ENCODE data around the gene SDK2.

Gene SDK2

DNA sequence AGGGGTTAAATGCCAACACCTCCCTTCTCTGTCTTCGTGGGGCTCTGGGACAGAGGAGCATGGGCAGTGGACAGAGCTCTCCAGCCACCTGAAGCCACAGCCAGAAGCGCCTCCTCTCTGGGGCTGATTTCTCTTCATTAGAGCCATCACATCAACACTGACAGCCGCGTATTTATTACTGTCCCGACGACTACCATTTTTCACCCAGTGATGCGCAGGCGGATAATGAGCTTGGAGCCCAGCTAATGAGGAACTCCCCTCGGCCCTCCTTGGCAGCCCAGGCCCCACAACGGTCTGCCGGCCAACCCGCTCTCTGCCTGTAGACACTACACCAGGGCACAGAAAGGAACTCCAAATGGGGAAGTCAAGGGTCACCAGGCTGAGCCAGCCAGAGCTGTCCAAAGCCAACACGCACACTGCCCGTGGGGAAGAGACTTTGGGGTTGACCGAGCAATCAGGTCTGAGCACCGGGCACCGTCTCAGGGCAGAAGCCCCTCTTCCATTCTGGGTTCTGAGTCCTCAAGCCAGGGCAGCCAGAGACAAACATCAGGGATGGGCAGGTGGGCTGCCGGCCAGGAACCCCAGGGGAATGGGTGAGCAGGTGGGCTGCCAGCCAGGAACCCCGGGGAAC, 13.2 kb downstream of the SDK2 start:
- DNase-seq (ENCODE audit: low read depth), result no peak

DNA sequence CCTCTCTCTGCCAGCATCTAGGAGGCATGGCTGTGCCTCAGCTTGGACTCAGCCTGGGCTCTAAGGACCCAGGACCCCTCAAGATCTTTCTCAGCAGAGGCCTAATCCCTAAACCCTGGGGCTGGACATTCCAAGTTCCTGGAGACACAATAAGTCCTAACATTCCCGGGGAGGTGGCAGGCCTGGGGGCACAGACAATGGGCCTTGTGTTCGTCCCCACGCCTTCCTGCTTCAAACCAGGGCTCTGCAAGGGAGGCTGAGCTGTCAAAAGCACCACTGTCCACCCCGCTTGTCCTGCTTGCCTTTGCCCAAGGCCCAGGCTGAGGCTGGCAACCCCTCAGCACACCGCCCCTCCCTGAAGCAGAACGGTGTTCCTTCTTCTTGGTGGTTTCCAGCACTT, 13.7 kb downstream of the SDK2 start:
- DNase-seq (ENCODE audit: low read depth), result no peak

DNA sequence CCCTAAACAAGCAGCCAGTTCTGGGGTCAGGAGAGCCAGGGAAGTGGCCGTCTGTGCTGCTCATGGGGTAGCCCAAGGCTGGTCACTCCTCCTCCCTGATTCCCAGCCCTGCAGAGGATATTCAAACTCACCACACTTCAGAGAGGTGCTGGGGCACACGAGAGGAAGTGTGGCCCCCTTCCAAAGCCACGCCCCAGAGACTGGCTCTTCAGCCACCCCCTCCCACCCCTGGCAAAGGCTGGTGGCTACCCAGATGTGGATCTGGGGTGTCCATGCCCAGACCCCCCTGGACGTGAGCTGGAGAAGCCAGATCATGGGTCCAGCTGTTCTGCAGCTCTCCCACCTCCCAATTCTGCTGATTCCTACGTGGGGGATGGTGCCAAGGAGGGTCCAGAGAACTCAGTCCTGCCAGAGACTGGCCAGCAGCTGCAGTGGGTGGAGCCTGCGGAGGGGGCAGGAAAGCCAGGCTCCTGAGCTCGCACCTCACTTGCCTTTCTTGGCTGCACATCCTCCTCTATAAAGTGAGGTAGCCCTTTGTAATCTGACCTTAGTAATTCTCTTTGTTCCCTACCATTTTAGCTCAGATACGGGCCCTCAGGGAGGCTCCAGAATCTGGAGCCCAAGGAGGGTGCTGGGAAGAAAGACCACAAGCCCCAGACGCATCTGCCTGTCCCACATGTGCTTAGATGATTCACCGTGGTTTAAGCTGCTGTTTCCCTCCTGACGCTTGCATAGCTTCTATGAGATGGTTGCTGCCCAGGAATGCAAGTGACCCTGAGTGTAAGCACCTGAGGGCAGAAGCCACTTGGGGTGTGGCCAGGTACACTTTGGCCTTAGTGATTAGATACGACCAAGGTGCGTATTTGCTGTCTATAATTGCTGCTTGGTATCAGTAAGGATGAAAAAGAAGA, 15.3 kb downstream of the SDK2 start:
- no peak for DNase-seq (ENCODE audit: low read depth)

GRCh38 chr17:73625991-73626673, 18.1 kb downstream of the SDK2 start:
- no peak for DNase-seq (ENCODE audit: low read depth)

- no peak for DNase-seq (ENCODE audit: low read depth)
Measured at GRCh38 chr17:73625006-73625405, 19.2 kb downstream of the SDK2 start.

- no peak for DNase-seq (ENCODE audit: low read depth)
Measured at GRCh38 chr17:73624496-73624988, 19.7 kb downstream of the SDK2 start.

- DNase-seq (ENCODE audit: low read depth), result no peak
Measured at GRCh38 chr17:73623818-73624217, 20.4 kb downstream of the SDK2 start.

- no peak for DNase-seq (ENCODE audit: low read depth)
Measured at GRCh38 chr17:73623247-73623646, 21.0 kb downstream of the SDK2 start.

GRCh38 chr17:73622381-73622780, 21.9 kb downstream of the SDK2 start:
- DNase-seq (ENCODE audit: low read depth), result no peak

GRCh38 chr17:73621685-73622084, 22.6 kb downstream of the SDK2 start:
- no peak for DNase-seq (ENCODE audit: low read depth)

DNA sequence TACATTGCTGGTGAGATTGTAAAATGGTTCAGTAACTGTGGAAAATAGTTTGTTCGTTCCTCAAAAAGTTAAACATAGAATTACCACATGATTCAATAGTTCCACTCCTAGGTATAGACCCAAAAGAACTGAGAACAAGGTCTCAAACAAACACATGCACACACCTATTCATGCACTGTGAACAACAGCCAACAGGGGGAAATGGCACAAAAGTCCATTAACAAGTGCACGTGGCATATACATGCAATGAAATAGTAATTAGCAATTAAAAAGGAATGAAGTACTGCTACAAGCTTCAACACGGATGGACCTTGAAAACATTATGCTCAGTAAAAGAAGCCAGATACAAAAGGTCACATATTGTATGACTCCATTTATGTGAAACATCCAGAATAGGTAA, 23.8 kb downstream of the SDK2 start:
- no peak for DNase-seq (ENCODE audit: low read depth)

DNA sequence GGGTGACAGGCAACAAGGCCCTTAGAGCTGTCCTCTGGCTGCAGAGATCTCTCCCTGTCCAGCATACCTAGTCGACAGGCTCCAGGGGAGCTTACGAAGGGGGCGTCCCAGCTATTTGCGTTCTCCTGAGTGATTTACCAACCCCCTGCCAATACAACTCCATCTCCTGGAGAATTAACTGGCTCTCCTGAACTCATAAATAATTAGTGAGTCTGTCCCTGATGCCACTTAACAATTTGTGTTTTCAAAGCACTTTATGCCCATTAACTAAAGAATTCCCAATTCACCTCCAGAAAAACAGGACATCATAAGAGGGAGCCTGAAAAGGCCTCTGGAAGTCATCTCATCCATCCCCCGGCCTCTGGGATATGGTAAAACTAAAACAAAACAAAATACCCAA, 26.7 kb downstream of the SDK2 start:
- no peak for DNase-seq (ENCODE audit: low read depth)

DNA sequence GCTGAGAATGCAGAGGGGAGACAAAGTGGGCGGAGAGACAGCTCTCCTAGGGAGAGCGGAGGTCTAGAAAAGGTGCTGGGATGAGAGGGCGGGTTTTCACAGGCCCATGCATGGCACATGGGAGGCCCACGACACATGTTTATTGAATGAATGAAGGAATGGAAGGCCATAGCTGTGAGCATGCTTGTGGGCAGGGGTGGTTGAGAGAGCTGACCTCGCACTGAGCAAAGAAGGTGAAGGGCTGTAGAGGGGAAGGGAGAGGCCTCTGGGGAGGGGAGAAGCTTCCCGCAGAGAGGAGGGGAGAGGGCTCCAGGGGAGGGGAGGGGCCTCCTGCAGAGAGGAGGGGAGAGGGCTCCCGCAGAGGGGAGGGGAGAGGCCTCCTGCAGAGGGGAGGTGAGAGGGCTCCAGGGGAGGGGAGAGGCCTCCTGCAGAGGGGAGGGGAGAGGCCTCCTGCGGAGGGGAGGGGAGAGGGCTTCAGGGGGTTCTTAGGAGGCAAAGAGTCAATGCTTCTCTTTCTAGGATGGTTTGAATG, 27.3 kb downstream of the SDK2 start:
- no peak for DNase-seq (ENCODE audit: low read depth)

GRCh38 chr17:73616120-73616872, 27.9 kb downstream of the SDK2 start:
- no peak for DNase-seq (ENCODE audit: low read depth)

GRCh38 chr17:73614256-73614655, 30.0 kb downstream of the SDK2 start:
- DNase-seq (ENCODE audit: low read depth), result no peak

- DNase-seq (ENCODE audit: low read depth), result no peak
Measured at GRCh38 chr17:73613271-73614233, 30.7 kb downstream of the SDK2 start.

- DNase-seq (ENCODE audit: low read depth), result no peak
Measured at GRCh38 chr17:73612031-73612472, 32.2 kb downstream of the SDK2 start.

DNA sequence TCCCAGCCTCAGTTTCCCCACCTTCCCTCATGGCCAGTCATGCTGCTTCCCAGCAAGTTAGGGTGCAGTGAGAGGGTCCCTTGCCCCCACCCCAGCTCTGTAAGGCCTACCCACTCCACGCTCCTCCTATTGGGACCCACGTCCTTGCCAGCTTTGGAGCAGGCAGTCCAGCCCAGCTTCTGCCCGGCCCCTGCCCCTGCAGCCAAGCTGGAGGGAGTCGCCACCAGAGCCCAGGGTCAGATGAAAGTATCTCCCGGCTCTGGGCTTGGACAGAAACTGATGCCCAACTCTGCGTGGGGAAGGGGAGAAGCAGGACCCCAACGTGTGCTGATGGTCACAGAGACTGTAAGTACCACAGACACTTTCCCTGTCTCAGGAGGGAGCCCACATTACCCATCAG, 32.6 kb downstream of the SDK2 start:
- DNase-seq (ENCODE audit: low read depth), result no peak

GRCh38 chr17:73610331-73610911, 33.8 kb downstream of the SDK2 start:
- DNase-seq (ENCODE audit: low read depth), result no peak

- no peak for DNase-seq (ENCODE audit: low read depth)
Measured at GRCh38 chr17:73609758-73610157, 34.5 kb downstream of the SDK2 start.
